HepG2 (cell line): ENCODE results near the gene RAB9A.

Experiments used
- CTCF ChIP-seq: sonication (generic); formaldehyde crosslinking; IDR thresholded peaks from 2 replicates; pipeline ENCODE4 v1.5.0; 2020; ENCODE audit warnings: mild to moderate bottlenecking, missing genetic modification reagents, moderate library complexity
- EP300 ChIP-seq, 3 experiments: sonication (generic) in 1 of 3; formaldehyde crosslinking in 1 of 3; IDR thresholded peaks; 2 replicates each; pipeline versions ENCODE4 v1.5.1 to v1.6.1; 2011 to 2020; ENCODE audit warnings: low read depth in 2 of 3, low read length in 2 of 3, borderline replicate concordance in 1 of 3, improper control_type of control experiment in 1 of 3, mild to moderate bottlenecking in 1 of 3, missing genetic modification reagents in 1 of 3, moderate library complexity in 1 of 3
- FOSL1 ChIP-seq: sonication (generic); formaldehyde crosslinking; IDR thresholded peaks from 2 replicates; pipeline ENCODE4 v1.9.0; 2021; ENCODE audit warnings: missing genetic modification reagents, borderline replicate concordance
- HIVEP1 ChIP-seq: sonication (generic); formaldehyde crosslinking; IDR thresholded peaks from 2 replicates; pipeline ENCODE4 v1.4.0; 2020; ENCODE audit warnings: mild to moderate bottlenecking, missing genetic modification reagents
- STAT5B ChIP-seq: sonication (generic); formaldehyde crosslinking; IDR thresholded peaks from 2 replicates; pipeline ENCODE4 v1.4.0; 2020; ENCODE audit warnings: missing genetic modification reagents
- ZBTB8A ChIP-seq: sonication (generic); formaldehyde crosslinking; IDR thresholded peaks from 2 replicates; pipeline ENCODE4 v1.4.0; 2020; ENCODE audit warnings: mild to moderate bottlenecking, low read depth, missing genetic modification reagents, borderline replicate concordance
- ZNF207 ChIP-seq: fragments of 450-650 bp; IDR thresholded peaks from 2 replicates; pipeline ENCODE4 v1.6.1; 2016; ENCODE audit warnings: antibody characterized with exemption, borderline replicate concordance
- ZNF274 ChIP-seq: sonication (generic); formaldehyde crosslinking; IDR thresholded peaks from 2 replicates; pipeline ENCODE4 v1.5.1; 2020; ENCODE audit warnings: mild to moderate bottlenecking, missing genetic modification reagents
- ZNF512B ChIP-seq: sonication (generic); formaldehyde crosslinking; IDR thresholded peaks from 2 replicates; pipeline ENCODE4 v1.5.1; 2020; ENCODE audit warnings: missing genetic modification reagents, mild to moderate bottlenecking, borderline replicate concordance
- ZNF781 ChIP-seq: sonication (generic); formaldehyde crosslinking; IDR thresholded peaks from 2 replicates; pipeline ENCODE4 v1.5.1; 2020; ENCODE audit warnings: borderline replicate concordance, mild to moderate bottlenecking, missing genetic modification reagents; ENCODE audit errors: not compliant biosample characterization
- TF ChIP-seq, protein P1 (sequence below): sonication (generic); formaldehyde crosslinking; conservative IDR thresholded peaks from 2 replicates; pipeline ENCODE4 v1.4.0; 2020; ENCODE audit warnings: missing genetic modification reagents

GRCh38 chrX:13646154-13646549 is 42.8 kb upstream of the RAB9A start:
- no peak for TF ChIP-seq ZNF512B (CRISPR knock-in tag)
- no peak for TF ChIP-seq STAT5B
- no peak for TF ChIP-seq ZBTB8A
- no peak for TF ChIP-seq FOSL1
- TF ChIP-seq ZNF781 (CRISPR knock-in tag), result no peak
- TF ChIP-seq, protein P1, sequence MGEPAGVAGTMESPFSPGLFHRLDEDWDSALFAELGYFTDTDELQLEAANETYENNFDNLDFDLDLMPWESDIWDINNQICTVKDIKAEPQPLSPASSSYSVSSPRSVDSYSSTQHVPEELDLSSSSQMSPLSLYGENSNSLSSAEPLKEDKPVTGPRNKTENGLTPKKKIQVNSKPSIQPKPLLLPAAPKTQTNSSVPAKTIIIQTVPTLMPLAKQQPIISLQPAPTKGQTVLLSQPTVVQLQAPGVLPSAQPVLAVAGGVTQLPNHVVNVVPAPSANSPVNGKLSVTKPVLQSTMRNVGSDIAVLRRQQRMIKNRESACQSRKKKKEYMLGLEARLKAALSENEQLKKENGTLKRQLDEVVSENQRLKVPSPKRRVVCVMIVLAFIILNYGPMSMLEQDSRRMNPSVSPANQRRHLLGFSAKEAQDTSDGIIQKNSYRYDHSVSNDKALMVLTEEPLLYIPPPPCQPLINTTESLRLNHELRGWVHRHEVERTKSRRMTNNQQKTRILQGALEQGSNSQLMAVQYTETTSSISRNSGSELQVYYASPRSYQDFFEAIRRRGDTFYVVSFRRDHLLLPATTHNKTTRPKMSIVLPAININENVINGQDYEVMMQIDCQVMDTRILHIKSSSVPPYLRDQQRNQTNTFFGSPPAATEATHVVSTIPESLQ, result no peak
- TF ChIP-seq EP300 (IDR thresholded peaks at IDR 0.05; ENCODE audit: low read depth in 2 of 2, low read length in 2 of 2), result no peak
- no peak for TF ChIP-seq EP300 (CRISPR knock-in tag; IDR thresholded peaks at IDR 0.05; ENCODE audit: borderline replicate concordance)
- peak; percentile 63 for TF ChIP-seq CTCF
- no peak for TF ChIP-seq ZNF274 (CRISPR knock-in tag)
- no peak for TF ChIP-seq ZNF207
- no peak for TF ChIP-seq HIVEP1 (CRISPR knock-in tag)
